GM21529 (cell line): ENCODE measurements around the gene ANKRA2.
"Not testable (repeated sequence)": the region's sequence is repeated elsewhere in the genome, so short reads cannot be mapped to it uniquely, and the experiment has no call there.

Experiments used
- ATAC-seq: cut with Tn5 transposase; IDR thresholded peaks from one replicate; pipeline ENCODE4 v1.9.1; 2021; ENCODE audit not compliant: unreplicated experiment

Gene ANKRA2

DNA sequence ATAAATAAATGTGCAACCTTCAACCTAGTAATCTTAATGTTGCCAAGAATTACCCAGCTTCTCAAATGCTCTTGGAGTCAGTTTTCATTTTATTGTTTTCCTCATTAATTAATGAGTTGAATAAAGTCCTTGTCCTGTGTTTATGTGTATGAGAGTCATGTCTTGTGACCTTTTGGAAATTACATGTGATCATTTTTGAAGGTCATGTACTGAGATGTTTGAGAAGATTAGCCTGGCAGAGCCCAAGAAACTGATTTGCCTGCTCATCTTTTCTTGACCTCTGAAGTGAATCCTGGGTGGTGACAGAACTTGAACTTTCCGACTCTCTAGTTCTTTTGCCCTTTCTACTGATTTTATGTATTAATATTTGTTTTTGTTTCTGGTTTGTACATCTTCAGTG is 15.4 kb downstream of the ANKRA2 start:
- no peak for ATAC-seq

DNA sequence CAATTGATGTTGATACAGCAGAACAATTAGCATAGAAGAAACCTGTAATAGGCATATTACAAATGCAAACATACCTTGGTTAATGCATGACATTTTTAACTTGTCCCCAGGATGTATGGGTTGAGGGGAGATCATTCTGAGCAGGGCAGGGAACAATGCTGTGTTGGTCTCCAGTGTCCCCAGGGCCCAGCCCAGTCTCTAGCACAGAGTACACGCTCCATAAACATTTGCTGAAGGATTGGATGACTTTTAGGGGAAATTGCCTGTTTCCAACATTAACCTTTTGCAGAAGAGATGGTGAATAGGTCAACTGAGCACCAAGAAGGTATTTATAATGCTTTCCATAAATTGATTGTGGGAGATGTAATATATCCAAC is 20.0 kb downstream of the ANKRA2 start:
- no peak for ATAC-seq

DNA sequence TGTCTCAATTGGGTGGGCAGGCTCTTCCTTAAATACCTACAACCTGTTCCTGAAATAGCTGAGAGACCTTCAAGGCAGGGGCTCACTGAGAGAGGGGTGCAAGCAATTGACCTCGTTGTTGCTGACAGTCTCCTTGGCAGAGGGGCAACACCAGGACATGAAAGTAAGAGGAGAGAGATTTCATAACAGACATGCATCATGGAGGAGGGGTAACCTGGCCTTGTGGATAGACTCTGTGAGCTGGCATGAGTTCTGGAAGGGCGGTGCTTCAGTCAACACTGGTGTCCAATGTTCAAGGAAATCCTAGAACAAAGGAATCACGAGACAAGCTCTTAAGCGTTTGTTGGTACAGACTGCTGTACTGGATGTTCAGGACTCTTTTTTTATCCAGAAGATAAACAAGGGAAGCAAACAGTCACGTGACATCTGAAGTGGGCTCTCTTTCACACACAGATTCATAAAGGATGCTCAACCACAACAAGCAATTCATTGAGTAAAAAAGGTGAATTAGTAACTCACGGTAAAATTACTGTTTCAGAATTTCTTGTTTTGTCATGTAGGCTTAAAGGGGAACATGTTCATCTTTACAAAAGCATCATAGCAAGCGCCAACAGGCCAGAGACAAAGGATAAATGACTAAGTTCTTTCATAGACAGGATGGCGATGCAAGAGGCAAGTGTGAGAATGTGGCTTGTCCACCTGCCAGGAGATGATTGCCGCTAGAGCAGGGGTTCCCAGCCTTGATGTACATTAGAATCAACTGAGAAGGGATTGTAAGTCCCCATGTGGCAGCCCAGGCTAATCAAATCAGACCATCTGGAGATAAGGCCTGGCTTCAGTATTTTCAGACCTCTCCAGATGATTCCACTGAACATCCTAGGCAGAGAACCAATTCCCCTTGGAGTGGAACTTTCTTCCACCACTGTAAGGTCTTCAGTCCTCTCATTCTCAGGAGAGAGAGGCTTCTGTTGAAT is 20.7 kb downstream of the ANKRA2 start:
- no peak for ATAC-seq

DNA sequence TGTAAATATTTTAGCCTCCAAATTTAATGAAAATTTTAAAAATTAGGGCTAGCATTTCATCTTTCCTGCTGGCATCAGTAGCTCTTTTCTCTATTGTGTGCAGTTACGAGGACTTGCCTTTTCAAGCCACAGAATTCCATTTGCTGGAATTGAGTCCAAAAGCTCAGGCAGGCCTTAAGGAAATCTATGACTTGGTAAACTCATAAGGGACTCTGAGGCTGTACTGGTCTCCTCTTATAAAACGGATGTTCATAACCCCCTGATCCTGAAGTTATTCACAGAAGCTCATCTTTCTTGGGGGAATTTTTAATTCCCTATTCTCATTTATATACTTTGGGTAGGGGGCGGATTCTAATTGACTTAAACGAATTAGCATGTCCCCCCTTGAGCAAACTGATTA is 23.4 kb downstream of the ANKRA2 start:
- no peak for ATAC-seq

DNA sequence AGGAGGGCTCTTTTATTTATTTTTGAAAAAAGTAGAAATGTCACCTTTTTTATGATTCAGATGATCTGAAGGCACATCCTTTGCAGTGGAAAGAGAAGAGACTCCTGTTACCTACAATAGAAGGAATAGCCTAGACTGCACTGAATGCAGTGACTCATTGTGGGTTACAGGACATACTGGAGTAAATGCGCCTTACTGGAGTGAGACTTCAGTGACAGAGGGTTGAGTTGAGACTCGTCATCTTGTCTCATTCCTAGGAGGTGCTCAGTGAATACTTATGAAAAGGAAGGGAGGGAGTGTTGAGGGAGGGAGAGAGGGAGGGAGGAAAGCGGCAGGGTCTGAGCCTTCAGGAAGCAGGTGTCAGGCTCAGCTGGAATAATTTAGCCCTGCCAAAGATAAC is 25.2 kb downstream of the ANKRA2 start:
- no peak for ATAC-seq

DNA sequence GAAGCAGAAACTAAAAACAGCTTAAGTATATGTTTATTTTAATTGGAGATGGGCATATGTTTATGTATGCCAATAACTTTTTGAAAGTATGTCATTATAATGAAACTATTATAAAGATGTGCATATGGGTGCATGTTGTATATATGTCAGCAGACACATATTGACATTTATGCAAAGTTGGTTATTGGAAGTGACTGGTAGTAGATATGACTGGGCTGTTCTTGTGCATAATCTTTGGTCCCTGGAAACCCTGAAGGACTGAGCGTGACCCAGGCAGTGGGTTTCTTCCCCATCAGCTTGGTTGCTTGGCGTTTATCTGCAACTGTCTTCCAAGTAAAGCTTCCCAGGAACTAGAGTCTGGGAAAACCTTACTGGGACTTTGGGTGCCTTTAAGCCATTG is 25.7 kb downstream of the ANKRA2 start:
- ATAC-seq: no peak

DNA sequence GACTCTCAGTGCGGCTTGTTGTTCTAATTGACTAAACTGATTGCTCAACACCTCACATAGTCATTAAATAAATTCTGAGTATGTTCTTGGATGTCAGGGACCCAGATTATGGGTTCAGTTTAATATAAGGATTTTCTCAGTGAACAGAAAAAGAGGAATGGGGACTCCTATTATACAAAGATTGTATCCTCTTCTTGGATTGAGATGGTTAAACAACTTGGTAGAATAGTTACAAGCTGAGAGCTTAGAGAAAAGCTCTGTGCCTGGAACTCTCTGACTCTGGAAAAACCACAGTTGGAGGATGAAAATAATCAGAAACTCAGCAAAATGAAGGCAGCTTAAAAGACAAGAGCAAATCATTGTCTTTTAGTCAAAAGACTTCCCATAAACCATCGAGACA is 30.5 kb downstream of the ANKRA2 start:
- ATAC-seq: no peak

DNA sequence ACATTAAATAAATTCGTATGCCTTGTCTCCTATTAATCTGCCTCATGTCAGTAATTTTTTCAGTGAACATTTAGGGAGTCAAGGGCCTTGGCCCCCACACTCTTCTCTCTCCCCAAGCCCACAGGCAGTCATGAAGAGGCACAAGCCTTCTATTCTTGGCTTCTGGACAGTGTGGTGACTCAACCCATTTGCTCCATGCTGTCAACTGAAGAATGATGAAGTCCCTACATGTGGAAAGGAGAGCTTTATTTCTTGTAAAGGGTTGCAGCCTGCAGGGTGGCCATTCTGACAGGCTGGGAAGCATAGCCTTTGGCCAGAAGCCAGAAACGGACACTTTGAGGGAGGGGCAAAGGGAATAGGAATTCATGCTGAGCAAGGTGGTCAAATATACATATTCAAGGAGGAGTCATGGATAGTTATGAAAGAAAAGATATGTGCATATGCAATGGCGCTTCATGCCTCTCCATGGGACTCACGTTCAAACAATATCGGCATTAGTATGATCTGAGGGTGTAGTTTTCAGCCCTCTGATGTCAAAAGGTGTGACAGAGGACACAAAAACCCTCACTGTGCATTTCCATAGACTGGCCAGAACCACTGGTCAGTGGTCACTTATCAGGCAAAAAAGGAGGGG is 31.3 kb downstream of the ANKRA2 start:
- ATAC-seq: no peak

DNA sequence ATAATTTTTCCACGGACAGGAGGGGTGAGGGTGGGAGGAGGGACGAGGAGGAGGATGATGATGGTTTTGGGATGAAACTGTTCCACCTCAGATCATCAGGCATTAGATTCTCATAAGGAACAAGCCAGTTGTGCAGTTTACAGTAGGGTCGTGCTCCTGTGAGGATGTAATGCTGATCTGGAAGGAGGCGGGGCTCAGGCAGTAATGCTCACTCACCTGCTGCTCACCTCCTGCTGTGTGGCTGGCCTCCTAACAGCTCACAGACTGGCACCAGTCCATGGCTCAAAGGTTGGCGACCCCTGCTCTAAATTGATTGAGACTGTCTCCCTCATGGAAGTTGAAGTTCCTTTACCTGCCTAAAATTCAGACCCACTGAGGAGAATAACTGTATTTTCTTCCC is 33.2 kb downstream of the ANKRA2 start:
- no peak for ATAC-seq

DNA sequence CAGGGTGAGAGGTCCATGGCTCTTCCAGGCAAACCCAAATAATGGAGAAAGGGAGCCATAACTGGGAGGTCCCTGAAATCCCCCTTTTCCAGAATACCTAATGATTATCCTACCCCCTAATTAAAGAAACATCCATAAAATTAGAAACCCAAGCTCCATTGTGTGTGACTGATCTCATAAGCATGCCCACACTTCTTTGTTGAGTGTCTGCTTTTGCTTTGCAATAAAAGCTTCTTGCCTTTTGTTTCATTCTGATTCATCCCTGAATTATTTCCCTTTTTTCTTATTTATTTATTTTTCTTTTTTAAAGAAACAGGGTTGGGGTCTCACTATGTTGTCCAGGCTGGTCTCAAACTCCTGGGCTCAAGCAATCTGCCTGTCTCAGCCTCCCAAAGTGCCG is 34.1 kb downstream of the ANKRA2 start:
- ATAC-seq: no peak

DNA sequence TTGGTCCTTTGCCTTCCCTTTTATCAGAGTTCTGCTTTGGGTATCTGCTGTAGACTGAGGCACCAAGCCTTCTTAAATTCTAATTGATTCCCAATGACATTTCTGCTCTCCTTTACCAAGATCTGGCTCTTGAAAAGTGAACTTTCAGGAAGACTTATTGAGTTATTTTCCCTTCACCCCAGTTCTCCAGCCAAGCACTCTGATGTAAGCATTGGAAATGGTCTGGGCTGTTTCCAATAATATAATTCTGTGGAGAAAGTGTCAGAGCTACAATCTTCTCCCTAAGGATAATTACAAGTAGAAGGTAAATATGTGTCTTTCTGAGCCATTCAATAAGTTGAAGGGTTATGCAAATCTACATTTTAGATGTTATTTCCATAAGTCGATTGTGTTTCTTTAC is 36.4 kb downstream of the ANKRA2 start:
- ATAC-seq: no peak

DNA sequence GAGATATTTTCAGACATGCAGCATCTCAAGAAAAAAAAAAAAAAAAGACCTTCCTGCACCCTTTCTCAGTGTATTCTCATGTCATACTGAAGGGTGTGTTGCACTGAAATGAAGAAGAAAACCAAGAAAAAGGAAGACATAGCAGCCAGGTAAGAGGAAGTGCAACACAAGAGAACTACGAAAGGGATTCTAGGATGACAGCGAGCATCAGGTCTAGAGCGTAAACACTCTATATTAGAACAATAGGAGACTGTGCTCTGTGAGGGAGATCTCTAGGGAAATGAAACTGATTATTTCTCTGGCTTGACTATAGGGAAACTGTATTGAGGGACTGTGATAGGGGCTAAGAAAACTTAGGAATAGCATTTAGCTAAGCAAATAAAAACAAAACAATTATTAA is 37.2 kb downstream of the ANKRA2 start:
- no peak for ATAC-seq

DNA sequence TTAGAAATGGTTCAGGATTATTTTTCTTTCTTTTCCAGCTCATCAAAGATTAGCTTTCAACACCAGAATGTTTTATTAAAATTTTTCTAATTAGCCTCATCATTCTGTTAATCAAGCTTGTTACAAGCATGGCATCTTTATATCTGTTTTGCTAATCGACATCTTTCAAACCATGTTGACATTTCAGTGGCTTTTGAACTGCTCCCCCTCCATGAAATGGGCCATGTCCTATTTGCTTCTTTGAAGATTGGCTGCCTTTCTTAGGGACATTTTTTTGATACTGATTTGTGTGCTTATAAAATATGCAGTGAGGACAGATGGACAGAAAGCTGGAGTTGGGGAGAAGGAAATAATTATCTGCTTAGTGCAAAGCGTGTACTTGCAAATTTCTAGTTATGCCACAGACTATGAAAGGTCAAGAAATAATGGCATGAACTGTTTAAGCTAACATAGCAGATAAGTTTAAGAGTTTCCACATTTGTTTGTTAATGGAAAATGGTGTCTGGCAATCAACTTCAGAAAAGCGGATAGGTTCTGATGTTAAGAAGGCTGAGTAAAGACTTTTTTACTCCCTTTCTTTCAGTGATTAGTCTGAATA is 39.7 kb downstream of the ANKRA2 start:
- no peak for ATAC-seq

DNA sequence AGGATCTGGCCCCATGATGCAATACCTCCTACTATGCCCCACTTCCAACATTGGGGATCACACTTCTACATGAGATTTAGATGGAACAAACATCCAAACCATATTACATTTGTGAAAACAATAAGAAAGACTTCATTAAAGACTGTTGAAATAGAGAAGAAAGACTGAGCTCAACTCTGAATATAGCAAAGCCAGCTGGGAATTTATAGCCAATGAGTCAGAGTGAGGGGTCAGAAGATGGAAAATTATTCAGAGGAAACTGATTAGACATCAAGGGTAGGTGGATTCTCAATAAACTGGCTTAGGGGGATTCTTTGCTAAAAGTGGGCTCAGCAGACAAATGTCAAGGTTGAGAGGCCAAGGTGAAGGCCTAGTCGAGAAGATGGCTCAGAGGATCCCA is 41.6 kb downstream of the ANKRA2 start:
- no peak for ATAC-seq

DNA sequence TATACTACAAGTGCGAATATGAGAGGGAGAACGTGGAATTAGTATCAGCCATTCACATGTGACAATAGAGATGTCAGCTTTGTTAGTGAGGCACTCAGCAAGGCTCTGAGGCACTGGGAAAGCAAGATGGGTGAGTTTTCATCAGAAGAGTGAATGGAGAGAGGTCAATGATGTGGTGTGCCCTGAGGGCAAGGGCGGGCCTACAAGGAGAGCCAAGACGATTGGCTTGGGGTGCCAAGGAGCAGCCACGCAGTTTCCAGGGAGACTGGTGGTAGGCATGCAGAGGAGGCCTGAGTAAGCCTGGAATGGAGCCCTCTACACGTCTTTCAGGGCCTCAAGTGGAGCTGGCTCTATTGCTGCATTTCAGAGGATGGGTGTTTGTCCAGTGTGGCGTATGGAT is 42.5 kb downstream of the ANKRA2 start:
- ATAC-seq: no peak

DNA sequence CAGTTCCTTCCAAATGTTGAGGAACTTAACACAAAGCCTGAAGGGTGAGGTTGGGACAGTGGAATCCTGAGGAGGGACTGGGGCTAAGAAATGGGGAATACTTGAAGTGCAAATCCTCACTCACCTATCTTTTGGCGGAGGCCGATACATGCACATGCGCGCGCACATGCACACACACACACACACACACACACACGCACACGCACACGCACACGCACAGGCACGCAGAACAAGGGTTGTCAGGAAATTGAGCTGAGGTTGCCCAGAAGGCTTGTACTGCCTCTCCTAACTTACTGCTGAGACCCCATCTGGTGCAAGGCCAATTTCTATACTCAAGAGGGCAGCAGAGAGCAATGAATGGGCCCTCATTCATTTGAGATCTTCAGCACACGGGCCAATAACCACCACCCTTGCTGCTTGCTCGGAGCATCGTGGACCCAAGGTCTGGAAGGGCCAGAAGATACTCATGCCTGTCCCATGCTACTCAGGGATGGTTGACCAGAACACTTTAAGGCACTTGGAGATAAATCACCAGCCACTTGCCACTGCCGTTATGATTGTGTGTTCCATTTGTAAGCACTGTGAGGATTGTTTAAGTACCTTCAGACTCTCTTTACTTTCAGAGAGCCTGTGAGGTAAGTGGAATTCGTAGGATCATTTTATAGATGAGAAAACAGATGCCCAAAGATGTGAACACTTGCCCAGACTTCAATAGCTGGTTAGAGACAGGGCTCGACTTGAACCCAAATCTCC is 45.7 kb downstream of the ANKRA2 start:
- peak; percentile 99 for ATAC-seq

DNA sequence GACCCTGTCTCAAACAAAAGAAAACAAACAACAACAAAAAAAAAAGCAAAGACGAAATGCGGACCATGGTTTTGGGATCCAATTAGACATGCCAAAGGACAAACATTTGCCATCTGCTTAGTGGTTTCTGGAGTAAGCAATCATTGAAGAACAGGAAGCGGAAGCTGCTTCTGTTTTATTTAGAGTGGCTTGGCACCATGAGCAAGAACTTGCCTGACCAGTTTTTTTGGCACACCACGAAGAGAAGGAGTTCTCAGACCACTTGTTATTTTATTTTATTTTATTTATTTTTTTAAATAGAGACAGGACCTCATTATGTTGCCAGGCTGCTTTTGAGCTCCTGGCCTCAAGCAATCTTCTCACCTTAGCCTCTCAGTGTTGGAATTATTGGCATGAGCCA is 50.2 kb downstream of the ANKRA2 start:
- ATAC-seq: no peak

DNA sequence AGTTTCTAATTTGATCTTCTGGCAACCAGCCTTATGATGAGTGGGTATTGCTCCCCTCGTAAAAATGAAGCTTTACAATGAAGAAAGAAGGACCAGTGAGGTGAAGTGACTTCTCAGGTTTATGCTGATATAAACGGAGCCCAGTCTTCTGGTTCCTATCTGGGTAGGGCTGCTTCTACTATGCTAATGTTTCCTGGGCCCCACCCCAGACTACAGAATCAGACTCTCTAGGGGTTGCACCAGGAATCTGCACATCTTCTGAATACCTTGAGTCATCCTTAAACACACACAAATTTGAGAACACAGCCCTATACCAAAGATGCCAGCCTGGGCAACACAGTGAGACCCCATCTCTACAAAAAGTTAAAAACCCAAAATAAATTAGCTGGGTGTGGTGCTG is 51.0 kb downstream of the ANKRA2 start:
- no peak for ATAC-seq

DNA sequence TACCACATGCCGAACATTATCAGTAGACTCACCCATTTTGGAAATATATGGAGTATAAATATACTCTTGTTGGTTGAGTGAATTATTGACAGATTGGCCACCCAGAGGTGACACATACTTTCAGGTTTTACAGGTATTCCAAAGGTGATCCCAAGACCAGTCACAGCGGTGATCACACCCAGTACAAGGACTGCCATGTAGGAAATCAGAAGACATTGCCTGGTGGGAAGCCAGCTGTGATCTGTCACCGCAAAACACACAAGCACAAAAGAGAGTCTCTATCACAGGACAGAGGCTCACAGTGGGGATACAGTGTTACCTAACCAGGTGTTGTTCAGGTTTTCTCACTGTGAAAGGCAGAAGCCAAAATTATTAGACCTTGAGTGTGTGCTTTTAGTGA is 51.4 kb downstream of the ANKRA2 start:
- ATAC-seq: no peak

DNA sequence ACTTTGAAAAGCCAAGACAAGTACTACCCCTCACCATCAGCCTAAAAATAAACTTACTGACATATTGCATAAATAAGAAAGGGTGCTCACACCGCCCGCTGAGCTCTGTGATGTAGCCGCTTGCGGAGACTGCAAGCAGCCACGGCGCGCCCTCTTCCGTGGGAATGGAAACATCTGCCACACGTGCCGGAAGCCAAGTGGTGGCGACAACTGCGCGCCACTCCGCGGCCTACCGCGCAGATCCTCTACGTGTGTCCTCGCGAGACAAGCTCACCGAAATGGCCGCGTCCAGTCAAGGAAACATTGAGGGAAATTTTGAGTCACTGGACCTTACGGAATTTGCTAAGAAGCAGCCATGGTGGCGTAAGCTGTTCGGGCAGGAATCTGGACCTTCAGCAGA is 56.9 kb downstream of the ANKRA2 start:
- not testable (repeated sequence) for ATAC-seq

DNA sequence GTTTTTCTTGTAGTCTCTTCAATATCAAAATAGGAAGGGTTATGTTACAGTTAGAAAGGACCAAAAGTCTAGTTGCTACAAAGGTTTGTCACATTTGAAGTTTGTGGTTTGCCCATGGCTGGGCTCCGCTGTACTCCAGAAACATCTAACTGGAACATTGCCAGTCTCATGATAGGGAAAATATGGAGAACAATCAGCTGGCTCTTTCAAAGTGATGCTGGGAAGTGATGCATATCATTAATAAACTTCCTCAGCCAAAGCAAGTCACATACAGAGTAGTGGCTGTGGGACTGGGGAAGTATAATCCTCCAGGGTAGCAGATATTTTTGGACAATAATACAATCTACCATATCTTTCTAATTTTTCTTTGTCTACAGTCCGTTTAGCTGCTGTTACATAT is 58.4 kb downstream of the ANKRA2 start:
- no peak for ATAC-seq
